ENCODE data around the gene RANBP10. TPM values are rescaled to one million over a fixed set of nuclear protein-coding genes. Genes with fewer than 3 reads are reported as not detected.

RANBP10 gene
- polyA plus RNA-seq, 2 of the 4 experiments (the other 2 are of a cell fraction): 7.5 to 9.8 TPM

- no peak for DNase-seq (ENCODE audit: low read depth in 1 of 2, low spot score in 1 of 2)
- no peak for ATAC-seq
- no peaks in the 10 kb centered on the region for H3K9me3 ChIP-seq
- ChIA-PET POLR2A (no interaction called here), CTCF (interaction anchor here (0.9 to 5.0 kb wide), 5 partner anchors 7 to 199 kb away, joined by 3 to 36 read pairs (median 3); partner anchors contain the start of gene C16orf86)
- no peak overlapping the region for H3K27ac ChIP-seq
- TF ChIP-seq BCL3 (IDR thresholded peaks at IDR 0.05): no peak
- TF ChIP-seq EP300 (IDR thresholded peaks at IDR 0.05): no peak
- no peak for TF ChIP-seq HOXB5 (CRISPR knock-in tag; IDR thresholded peaks at IDR 0.05)
- no peak for TF ChIP-seq CTCF (IDR thresholded peaks at IDR 0.05)
- no peak for TF ChIP-seq EHF (CRISPR knock-in tag; IDR thresholded peaks at IDR 0.05)
- no peak for TF ChIP-seq HOXA7 (CRISPR knock-in tag; IDR thresholded peaks at IDR 0.05)
- 83% methylated on average over 10 of the region's 10 CpGs for WGBS (ENCODE audit: missing lambda C conversion rate)
- H3K4me1 ChIP-seq: no peaks in the 10 kb centered on the region
- FAIRE-seq: no peak
- H3K4me2 ChIP-seq: no peak overlapping the region
- H3K4me3 ChIP-seq: no peak overlapping the region
These were observed 126.1 kb downstream of the RANBP10 start for GRCh38 chr16:67679935-67680897.

GRCh38 chr16:67678354-67679023 is 127.9 kb downstream of the RANBP10 start:
- ATAC-seq (no peak), DNase-seq (ENCODE audit: low read depth in 1 of 2, low spot score in 1 of 2) (no peak), FAIRE-seq (no peak)
- Histone ChIP-seq H3K4me1 (no peaks in the 10 kb centered on the region), H3K4me2 (no peak overlapping the region), H3K9me3 (no peaks in the 10 kb centered on the region), H3K4me3 (no peak overlapping the region), H3K27ac (no peak overlapping the region)
- 90% methylated on average over 12 of the region's 12 CpGs for WGBS (ENCODE audit: missing lambda C conversion rate)
- POLR2A ChIA-PET: no interaction called here
- CTCF ChIA-PET: interaction anchor here (0.5 to 1.5 kb wide), 3 partner anchors 9 to 34 kb away, joined by 3 to 5 read pairs (median 3); partner anchors contain the start of gene CARMIL2
- no peak for TF ChIP-seq RAD21 (conservative IDR thresholded peaks at IDR 0.05 in 1 of 2, IDR thresholded peaks at IDR 0.05 in 1 of 2)
- no peak for TF ChIP-seq HEYL (CRISPR knock-in tag; IDR thresholded peaks at IDR 0.05)
- TF ChIP-seq CBX2 (IDR thresholded peaks at IDR 0.05; ENCODE audit: borderline replicate concordance, low read depth): no peak
- no peak for TF ChIP-seq FOSL2 (IDR thresholded peaks at IDR 0.05)
- no peak for TF ChIP-seq FOSL2 (CRISPR knock-in tag; IDR thresholded peaks at IDR 0.05)
- TF ChIP-seq ATOH8 (CRISPR knock-in tag; IDR thresholded peaks at IDR 0.05; ENCODE audit: low read depth): no peak
- TF ChIP-seq BHLHE40 (IDR thresholded peaks at IDR 0.05; ENCODE audit: low read depth, low read length): no peak
- TF ChIP-seq HMGXB4 (CRISPR knock-in tag; IDR thresholded peaks at IDR 0.05; ENCODE audit: borderline replicate concordance): no peak
- no peak for TF ChIP-seq SMC3 (IDR thresholded peaks at IDR 0.05)
- no peak for TF ChIP-seq POLR2AphosphoS2 (conservative IDR thresholded peaks at IDR 0.05; ENCODE audit: low read length)
- TF ChIP-seq CTCF (IDR thresholded peaks at IDR 0.05): no peak
- TF ChIP-seq SREBF2 (IDR thresholded peaks at IDR 0.05): no peak
- no peak for TF ChIP-seq NFE2L2 (conservative IDR thresholded peaks at IDR 0.05; ENCODE audit: low read length)
- TF ChIP-seq NR3C1 (IDR thresholded peaks at IDR 0.05): no peak
- TF ChIP-seq CHD4 (IDR thresholded peaks at IDR 0.05; ENCODE audit: borderline replicate concordance): no peak
- no peak for TF ChIP-seq ELK1 (IDR thresholded peaks at IDR 0.05; ENCODE audit: low read depth, low read length)
- TF ChIP-seq E2F6 (IDR thresholded peaks at IDR 0.05; ENCODE audit: borderline replicate concordance, low read depth): no peak
- TF ChIP-seq CEBPB (IDR thresholded peaks at IDR 0.05): no peak
- TF ChIP-seq RFX5 (IDR thresholded peaks at IDR 0.05): no peak

Measured in A549 (cell line).